T-helper 22 cell (primary cell): ENCODE data around the gene DMRTA2.

Experiments used
- DNase-seq: peaks from one replicate; pipeline ENCODE4 v3.0.0-alpha.2; 2020; ENCODE audit warnings: low read depth

Gene DMRTA2

DNA sequence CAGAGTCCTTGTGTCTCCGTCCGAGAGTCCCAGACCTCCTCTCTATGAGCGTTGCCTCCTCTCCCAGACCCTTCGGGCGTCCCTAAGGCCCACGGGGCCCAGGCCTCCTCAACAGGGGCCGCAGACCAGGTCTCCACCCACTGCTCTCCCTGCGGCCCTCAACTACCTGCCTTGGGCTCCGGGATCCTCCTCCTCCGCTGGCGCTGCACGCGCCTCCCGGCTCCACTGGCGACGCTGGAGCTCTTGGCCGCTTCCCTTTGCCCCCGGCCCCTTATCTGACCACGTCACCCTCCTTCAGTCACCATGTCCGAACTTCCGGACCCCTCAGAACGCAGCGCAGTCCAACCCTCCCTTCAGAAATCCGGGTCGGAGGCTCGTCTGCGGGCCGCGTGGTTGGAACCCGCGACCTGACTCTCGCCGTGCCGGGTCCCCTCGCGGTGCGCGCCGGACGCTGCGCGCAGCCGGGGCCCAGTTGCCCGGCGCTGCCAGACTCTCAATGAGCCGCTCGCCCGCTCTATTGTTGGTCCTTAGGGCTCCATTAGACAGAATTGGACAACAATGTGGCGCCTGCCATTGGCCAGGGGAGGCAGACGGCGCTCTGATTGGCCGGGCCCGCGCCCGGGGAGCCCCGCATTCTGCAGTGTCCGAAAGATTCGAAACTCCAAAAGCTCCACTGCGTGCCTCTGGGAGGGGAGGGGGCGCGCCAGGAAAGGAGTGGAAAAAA is at the start of gene DMRTA2:
DMRTA2 (minus strand) TSS at position 498 of the 724 bp plus-strand sequence. CDS start 1,907 bp downstream, outside the sequence.
- no peak for DNase-seq

DNA sequence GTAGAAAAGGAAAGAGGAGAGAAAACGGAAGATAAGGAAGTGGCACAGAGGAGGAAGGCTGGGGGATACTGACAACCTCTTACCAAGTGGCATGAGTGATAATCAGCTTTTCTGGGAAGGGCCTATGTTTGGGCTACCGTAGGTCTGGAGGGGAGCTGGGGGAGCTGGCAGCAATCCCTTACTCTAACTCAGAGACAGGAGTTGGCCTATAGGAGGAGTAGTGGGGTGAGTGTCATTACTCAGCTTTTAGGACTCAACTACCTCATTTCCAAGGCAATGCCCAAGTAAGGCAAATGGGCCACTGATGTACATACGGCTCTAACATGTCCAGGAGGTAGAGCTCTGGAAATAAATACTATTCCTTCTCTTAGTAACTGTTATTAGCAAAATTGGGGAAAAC is 48.7 kb upstream of the DMRTA2 start:
- no peak for DNase-seq

DNA sequence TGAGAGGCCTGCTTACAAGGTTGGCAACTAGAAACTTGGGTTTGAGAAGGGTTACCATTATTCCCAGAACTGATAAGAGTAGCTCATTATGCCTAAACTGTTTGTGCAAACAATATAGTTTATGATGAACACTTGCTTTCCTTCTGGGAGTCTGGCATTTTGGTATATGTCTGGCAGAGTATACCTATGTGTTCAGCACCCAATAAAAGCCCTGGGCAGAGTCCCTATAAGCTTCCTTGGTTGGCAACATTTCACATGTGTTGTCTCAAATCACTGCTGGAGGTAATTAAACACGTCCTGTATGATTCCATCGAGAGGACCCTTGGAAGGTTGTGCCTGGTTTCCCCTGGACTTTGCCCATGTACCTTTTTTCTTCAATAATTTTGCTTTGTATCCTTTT is 39.7 kb upstream of the DMRTA2 start:
- DNase-seq = no peak

DNA sequence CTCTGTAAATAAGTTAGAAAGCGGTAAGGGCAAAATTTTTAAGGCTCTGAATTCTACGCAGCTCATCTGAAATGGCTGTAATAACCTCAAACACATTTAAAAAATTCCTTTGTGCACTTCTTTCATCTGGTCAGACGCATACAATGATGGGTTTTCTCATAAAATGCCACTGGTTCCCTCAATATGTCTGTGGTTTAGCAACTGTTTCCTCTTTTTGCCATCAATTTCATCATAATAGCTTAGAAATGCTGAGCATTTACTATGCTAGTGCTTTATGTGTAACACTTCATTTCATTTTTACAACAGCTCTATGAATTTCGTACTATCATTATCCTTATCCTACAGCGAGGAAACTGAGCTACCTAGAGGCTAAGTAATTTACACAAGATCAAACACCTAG is 35.3 kb upstream of the DMRTA2 start:
- no peak for DNase-seq

DNA sequence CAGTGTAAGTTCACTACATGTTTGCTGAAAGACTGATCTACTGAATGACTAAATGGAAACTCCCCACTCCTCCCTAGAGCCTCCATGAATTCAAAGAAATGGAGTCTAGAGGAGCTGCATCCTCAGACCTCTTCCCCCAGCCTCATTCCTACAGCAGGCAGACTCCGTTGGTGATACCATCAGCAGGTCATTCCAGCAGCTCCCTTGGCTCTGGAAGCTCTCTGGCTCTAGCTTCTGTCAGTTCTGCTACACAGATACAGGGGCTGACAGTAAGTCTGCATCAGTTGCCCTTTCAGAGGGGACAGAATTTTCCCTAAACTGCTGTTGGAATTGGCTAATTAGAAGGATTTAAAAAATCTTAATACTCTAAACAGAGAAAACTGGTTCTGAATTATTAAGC is 31.7 kb upstream of the DMRTA2 start:
- no peak for DNase-seq

DNA sequence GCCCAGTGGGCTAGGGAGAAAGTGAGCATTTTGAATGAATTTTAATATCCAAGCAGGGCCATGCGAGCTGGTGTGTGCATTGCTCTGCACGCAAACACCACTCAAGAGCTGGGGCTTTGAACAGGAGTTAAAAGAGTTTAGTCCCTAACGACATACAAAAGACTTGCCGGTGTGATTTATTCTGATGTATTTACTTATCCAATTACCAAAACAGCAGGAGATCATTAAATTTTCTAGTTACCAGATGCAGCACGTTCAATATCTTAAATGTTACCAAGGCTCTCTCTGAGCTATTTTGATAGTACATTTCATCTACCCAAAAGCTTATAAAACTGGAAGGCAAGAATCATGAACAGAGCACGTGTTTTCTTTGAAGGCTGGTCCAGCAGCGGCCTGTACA is 30.0 kb upstream of the DMRTA2 start:
- DNase-seq = no peak

DNA sequence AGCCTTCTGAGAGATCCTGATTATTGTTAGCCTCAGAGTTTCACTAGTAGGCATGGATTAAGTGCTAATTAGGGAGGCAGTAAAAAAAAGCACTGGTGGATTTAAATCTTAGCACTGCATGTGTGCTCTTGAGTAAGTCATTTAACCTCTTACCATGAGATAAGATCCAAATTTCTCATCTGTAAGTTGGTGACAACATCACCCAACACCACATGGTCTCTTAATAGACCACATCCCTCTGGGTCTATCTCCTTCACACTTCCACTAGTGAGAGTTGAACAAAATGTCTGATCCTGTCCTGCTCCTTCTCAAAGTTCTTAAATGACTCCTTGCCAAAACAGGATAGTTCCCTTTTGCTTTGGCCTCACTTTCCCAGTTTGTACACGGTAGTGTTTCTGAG is 29.5 kb upstream of the DMRTA2 start:
- no peak for DNase-seq

DNA sequence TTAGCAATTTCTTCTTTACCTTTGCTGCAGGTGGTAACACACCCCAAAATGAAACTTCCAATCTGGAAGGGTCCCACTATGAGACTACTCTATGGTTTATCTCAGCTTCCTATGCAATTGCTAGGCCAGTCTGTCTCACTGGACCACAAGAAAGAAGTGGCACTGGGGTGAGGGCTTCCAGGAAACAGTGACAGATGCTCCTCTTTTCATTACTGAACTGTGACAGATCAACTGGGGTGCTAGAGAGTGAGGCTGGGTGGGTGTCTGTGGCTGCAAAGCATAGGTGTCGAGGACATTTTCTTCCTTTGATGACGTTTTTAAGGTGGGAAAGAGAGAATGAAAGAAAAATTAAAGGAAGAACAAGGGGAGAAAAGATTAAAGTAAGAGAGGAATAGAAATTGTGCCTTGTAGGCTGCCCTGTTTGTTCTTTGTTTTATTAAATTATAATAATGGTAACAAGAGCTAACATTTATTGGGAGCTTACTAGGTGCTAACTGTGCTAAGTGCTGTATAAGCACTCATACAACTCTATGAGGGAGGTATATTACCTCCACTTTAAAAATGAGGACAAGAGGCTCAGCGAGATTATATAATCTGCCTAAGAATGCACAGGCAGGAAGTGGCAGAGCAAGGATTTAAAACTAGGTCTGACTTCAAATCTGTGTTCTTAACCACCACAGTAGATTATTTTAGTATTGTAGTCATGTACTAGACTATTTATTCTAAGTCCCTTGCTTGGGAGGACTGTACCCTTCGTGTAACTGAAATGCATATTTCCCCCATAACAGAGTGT is 27.8 kb upstream of the DMRTA2 start:
- no peak for DNase-seq

DNA sequence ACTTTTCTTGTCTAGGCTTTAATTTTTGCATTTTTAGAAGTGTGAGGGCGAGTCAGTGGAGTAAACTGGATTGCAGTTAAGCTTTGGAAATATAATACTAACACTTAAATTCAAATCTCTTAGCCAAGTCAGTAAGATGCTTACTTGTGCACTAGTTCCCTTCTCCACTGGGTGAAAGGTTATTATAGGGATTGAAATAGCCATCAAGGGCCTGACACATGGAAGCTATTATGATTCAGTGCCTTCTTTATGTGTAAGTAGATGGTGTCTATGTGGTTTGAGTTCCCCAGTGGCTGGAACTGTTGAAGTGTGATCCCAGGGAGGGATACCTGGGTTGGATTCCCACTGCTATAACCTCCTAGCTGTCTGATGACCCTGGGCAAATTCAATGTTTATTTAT is 24.7 kb upstream of the DMRTA2 start:
- DNase-seq = no peak

DNA sequence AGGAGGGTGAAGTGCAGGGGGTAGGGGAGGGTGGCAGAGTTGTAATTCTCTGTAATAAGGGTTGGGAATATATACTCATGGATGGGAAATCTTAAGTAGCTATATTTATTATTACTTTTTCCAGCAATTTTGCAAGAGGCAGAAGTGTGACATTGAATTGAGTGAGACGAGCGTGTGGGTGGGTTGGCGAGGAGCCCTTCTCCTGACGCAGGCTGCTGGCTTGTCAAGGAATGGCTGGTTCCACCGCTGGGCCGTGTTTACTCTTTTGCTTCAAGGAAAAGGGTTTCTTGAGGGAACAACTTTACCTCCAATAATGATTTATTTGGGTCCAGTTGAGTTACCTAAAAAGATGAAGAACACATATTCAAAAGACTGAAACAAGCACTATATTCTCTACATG is 17.9 kb upstream of the DMRTA2 start:
- no peak for DNase-seq

DNA sequence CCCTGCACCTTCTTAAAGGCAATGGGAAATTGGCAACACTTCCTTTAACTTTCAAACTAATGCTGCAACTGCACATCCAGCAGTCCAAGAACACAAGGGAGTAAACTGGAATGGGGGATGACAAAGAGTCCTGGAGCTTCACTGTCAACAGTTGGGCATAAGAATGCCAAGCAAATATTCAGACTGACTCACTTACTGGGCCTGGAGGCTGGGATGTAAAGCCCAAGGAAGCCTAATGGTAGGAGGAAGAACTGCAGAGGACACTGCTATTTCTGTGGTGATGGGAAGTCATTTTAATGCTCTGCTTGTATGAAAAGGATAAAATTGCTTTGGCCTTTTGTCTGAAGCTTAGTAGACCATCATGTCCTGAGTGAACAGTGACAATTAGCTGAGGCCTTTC is 15.7 kb upstream of the DMRTA2 start:
- no peak for DNase-seq

DNA sequence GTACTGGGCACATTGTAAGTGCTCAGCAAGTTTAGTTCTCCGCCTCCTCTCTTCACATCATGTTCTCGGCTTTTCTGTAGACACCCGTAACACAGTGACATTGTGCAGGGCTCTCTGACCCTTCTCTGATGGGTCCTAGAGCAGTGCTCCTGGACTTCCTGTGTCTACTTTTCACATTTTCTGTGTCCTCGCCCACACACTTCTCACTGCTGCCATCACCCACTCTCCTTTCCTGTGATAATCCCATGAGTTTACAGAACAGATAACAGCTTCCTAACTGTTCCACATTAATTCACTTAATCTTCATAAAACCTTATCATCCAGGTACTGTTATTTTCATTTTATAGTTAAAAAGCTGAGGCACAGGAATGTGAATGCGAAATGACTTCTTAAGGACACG is 13.2 kb upstream of the DMRTA2 start:
- no peak for DNase-seq

DNA sequence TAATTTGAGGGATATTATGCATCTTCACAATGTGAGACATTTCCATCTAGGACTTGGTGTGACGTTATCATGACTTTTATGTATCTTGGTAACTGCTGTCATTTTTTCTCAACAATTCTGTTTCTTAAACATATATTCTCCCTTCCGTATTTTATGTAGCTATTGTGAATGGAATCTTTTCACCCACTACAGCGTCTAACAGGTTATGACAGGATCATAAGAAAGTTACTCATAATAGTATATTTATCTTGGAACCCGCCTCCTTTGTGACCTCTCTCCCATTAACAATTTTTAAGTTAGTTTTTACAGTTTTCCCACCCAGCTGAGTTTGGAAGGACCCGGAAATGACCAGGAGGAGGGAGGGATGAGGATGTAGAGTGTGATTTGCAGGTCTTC is 6.8 kb upstream of the DMRTA2 start:
- no peak for DNase-seq

DNA sequence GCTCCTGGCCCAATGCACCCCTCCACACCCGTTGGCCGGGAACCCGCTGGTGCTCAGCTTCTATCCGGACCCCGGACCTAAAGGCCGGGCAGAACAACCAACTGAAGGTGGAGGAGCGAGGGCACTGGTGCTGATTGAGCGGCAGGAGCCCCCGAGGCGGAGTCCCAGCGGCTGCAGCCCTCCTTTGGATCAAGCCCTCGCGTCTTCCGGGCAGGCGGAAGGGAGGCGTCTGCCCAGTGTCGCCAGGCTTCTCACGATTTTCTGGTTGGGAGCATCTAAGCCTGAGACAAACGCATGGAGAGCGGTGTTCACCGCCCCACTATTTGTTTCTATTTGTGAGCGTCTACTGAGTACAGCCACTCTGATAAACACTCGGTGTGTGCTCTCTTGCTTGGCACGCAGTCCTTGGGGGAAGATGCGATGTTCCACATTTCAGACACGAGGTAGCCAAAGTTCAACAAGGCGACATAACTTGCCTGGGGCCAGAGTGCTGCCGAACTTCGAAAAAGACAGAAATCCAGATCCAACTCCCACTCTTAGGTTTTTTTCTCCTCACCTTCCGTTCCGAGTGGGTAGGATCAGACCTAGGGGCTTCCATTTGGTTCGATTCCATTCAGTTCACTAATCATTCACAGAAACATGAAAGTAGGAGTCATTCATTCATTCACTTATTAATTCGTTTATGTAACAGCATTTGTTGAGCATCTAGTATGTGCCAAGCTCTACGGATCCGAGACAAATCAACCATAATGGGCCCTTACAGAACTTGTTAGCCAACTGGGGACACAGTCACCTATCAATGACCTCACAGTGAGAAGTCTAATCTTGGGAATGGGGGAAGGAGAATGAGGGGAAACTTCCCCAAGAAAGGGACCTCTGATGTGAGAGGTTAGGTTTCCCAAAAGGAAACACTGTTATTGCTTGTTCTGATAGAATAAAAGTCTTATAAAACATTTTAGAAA is 4.9 kb upstream of the DMRTA2 start:
- no peak for DNase-seq

DNA sequence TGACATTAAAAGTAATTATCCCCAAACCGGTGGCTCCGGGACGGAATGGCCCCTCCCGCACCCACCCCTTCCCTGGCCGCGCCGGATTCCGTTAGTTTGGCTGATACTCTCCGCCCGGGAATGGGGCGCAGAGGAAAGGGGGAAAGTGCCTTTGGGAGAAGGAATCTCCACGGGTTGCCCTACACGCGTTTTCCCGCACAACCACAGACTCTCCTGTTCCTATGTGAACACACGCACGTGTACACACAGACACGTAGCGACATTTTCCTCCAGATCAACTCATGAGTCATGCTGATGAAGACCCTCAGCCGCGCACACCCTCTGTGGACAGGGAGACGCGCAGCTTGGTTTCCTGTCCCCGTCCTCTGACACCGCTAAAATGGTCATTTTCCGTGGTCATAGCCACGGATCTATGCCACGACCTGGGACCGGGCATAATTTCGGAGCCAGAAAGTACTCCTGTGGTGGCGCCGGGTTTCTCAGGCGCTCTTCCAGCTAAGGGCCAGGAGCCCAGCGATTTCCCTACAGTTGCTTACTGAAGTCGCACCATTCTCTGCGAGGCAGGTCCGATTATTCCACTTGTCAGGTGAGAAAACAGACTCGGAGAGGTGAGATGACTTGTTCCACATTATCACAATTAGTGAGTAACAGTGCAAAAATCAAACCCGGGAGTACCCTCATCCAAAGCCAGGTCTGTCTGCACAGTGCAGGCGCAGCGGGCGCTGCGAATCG is 4.0 kb upstream of the DMRTA2 start:
- no peak for DNase-seq

DNA sequence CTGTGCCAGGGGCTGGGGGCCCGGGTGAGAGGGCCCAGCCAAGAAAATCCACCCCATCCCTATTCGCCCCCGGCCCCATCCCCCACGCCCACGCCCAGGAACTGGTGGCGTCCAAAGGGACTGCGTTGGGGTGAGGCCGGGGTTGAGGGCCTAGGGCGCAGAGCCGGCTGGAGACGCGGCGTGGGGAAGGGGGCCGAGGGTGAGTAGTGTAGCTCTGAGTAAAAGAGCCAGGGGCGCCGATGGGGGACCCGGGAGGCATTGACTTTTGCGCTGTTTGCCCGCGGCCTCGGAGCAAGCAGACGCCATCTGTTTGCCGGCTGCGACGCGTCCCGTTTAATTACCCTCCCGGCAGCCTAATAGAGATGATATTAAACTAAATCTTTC is 3.5 kb upstream of the DMRTA2 start:
- no peak for DNase-seq

DNA sequence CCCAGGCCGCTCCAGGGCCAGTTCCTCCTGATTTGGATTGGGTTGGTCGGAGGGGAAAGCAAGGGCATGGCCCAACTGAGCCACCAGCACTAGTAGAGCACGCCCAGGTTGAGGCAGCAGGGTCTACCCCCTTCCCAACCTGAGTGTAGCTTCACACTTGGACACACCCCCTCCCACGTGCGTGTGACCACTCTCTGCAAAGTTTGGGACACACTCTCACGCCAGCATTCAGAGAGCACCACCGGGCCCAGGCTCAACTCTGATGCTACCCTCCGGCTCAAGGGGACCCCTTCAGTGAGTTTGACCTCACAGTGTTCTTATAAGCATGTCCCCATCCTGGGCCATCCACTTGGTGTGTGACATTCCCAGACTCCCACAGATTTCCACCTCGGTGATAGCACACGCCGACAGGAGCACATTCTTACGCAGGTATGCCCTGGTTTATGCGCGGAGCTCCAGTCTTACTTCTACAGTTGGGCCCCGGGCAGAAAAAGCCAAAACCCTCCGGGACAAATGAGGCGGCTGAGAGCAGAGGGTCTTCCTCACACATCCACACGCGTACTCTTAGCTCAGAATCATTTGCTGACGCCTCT is 3.0 kb upstream of the DMRTA2 start:
- no peak for DNase-seq

DNA sequence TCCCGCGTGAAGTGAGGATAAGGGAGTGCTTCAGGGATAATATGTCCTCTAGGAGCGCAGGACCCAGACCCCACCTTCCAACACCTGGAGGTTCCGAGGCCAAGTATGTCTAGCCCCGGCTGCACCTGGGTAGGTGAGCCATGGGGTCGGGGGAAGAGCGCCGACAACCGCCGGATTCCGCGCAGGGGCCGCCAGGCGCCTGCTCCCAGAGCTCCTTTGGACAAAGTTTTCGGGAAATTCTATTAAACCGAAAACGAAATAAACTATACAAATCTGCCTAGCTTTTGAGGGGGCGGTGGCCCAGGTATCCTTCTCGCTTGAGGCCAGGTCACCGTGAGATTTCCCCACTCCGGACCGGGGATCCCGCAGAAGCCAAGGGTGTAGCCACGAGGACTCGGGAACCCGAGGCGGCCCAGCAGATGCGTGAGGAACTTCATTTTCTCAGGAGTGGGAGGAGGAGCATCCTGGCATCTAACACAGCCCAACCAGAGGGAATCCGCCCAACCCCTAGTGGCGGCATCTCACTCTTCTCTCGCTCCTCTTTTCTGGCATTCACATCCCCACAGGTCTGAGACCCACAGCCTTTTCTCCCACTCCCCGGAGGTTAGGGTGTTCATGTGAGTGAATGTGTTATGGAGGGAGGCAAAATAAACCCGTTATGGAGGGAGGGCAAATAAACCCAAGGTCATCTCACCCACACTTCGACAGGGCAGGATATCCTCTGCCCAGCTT is 2.3 kb upstream of the DMRTA2 start:
- DNase-seq = no peak

DNA sequence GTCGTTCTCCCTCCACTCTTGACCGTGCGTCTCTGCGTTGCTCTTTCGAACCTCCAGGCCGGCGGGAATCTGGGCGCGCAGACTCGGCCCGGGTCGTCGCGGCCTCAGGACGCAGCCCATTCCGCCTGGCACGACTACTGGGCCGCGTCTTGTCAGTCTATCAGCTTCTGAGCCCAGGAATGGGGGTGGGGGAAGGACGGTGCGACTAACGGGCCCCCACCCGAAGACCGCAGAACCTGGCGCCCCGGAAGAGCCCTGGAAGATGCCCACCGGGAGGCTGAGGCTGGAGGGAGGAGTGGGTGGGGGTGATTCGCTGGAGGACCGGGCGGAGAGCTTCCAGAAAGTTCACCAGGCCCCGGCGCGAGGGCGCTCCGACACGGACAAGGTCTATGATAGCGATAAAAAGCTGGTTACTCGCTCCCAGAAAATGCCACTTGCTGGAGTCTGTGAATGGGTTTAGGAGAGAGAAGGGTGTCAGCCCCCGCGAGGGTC is 1.7 kb upstream of the DMRTA2 start:
- no peak for DNase-seq

DNA sequence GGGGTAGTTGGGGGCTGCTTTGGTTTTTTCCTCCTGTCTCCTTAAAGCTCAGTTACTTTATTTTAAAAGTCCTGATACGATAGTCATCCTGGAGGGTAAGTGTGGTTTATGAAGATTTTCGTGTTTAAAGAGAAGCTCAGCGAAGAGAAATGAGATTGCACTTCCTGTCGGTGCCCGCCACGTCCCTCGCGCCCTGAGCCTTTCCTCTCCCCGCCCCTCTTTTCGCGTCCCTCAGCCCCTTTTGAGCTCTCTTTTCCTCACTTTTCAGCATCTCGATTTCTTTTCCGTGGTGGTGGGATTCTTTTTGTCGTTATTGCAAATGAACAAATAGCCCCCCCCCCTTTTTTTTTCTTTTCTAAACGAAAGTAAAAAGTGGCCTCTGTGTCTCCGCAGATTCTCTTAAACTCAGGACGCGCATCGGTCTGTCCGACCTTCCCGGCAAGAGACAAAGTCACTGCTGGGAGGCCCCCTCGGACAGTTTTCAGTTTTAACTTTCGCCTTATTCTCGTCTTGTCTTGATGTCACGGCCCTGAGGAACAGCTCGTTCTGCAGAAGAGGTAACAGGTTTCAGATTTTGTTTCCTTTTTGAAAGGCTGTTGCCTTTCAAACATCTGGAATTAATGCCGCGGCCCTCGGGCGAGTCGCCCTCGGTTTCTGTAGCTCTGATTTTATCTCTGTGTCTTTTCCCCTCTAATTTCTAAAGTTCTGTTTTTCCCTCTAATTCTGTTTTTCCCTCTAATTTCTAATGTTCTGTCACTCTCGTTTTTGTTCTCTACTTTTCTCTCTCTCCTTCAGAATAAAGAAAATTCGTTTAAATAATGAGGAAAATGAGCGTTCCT is 1.0 kb upstream of the DMRTA2 start:
- no peak for DNase-seq
